NCI-H1092 treated with DMSO at 0.1 percent for 48 hours (cell line): ENCODE measurements around the gene BAIAP2L2.

Experiments used
- DNase-seq: peaks from one replicate; lab custom pipeline; 2025; lab: John Stamatoyannopoulos, UW

The BAIAP2L2 gene

DNA sequence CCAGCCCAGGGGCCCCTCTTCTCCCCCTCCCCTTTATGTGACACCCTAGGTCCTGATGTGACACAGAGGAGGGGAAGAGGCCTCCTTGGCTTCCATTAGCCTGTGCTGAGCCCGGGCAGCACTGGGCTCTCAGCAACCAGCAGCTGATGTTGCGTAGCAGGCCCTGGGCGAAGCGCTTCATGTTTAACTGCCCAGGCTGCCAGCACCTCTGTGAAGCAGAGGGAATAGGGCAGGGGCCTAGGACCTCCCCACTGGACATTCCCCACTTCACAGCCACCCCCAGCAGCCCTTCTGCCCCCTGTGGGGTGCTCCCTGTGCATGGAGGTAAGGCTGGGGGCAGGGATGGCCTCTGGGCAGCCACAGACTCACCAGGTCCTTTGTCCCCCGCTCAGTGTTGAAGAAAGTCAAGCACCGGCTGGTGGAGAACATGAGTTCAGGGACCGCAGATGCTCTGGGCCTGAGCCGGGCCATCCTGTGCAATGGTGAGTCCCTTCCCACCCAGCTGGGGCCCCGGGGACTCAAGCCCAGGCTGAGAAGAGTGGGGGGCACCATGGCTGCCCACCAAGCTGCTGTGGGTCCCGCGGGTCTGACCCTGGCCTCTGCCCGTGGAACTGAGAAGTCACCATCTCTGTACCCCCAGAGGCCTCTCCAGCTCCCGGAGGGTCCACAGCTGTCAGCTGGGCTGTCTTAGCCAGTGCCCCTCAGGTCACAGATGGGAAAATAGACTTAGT is 41.7 kb downstream of the BAIAP2L2 start:
- no peak for DNase-seq

DNA sequence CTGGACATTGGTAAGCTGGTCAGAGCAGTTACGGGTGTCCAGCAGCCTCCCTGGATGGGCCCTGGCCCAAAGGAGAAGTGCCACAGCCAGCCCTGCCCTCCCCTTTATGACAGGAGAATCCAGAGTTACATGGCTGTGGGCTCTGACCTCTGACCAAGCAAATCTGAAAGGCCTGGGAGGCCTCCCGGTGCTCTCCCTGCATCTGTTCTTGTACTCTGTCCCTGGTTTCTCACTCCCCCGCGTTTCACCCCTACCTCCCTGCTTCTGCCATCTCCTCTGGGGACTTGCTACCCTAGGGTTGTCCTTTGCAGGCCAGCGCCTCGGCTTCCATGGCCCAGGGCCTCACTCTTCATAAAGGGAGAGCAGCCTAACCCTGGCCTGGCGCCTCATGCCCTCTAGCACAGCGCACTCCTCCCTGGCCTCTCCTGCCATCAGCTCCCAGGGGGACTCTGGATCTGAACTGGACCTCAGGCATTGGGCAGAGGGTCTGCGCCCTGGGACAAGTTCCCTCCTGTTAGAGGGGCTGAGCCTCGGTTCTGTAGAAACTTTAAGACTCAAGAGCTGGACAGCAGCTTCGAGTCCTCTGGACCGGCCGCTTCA is 42.6 kb downstream of the BAIAP2L2 start:
- no peak for DNase-seq

DNA sequence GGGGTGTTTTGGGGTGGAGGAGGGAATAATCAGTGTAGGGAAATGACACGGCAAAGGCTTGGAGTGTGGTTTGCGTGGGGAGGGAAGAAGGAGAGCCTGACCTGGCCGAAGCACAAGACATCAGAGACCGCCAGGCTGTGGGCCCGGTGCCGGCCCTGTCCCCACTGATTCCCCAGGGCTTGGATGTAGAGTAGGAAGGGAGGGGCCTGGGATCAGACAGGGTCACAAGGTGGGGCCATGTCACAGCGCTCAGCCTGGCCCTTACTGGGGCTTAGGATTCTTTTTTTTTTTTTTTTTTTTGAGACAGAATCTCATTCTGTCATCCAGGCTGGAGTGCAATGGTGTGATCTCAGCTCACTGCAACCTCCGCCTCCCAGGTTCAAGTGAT is 43.5 kb downstream of the BAIAP2L2 start:
- no peak for DNase-seq

DNA sequence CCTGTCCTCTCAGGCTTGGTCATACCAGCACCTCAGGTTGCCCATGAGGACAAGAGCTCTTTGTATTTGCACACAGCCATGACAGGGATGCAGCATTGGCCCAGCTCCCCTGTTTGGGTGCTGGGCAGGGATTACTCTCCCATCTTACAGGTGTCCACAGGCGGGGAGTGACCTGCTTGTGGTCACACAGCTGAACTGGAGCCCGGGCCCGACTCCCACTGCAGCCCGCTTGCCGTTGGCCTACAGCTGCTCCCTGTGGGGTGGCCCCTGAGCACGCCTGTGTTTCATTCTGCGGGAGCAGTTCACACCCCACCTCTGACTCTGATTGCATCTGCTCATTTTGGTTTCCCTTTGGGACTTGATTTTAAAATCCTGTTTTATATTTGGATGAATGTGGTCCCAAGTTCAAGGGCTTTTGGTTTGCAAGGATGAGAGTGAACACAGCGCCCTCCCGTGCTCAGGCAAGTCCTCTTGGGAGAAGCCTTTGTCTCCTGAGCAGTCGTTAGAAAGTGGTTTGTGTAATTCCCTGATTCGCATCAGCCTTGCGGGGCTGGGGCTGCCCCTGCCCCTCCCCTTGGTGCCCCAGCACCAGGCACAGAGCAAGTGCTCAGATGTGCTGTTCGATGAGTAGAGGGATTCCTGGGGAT is 44.0 kb downstream of the BAIAP2L2 start:
- DNase-seq: no peak

DNA sequence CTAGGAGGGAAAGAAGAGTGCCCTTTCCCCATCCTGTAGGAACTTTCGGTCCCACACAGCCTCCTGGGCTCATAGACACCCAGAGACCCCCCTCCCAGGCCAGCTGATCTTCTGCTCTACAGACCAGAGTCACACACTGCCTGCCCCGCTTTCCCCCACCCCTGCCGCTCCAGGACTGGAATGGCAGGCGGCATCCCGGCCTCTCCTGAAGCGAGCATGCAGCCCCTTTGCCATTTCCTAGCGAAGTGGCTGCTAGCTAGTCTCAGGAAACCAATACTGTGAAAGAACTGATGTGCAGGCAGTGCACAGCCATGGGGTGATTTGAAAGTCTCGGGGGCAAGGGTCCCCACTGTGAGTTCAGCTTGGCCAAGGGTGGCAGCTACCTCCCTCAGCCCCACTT is 44.9 kb downstream of the BAIAP2L2 start:
- no peak for DNase-seq

DNA sequence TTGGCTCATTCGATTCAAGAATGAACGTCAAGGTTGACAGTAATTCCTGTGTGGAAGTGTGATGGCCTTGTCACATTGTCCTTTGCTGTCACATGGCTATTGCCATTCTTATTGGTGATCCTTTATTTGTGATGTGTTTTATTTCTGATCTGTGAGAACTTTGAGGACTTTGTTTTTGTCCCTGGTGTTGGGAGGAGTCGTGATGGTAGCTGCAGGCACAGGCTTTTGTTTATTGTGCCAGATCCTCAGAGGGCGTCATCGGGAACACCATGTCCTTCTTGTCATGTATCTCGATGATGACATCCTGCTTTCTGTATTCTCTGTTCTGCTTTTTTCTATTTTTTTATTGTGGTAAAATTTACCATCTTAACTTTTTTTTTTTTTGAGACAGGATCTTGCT is 47.7 kb downstream of the BAIAP2L2 start:
- no peak for DNase-seq

DNA sequence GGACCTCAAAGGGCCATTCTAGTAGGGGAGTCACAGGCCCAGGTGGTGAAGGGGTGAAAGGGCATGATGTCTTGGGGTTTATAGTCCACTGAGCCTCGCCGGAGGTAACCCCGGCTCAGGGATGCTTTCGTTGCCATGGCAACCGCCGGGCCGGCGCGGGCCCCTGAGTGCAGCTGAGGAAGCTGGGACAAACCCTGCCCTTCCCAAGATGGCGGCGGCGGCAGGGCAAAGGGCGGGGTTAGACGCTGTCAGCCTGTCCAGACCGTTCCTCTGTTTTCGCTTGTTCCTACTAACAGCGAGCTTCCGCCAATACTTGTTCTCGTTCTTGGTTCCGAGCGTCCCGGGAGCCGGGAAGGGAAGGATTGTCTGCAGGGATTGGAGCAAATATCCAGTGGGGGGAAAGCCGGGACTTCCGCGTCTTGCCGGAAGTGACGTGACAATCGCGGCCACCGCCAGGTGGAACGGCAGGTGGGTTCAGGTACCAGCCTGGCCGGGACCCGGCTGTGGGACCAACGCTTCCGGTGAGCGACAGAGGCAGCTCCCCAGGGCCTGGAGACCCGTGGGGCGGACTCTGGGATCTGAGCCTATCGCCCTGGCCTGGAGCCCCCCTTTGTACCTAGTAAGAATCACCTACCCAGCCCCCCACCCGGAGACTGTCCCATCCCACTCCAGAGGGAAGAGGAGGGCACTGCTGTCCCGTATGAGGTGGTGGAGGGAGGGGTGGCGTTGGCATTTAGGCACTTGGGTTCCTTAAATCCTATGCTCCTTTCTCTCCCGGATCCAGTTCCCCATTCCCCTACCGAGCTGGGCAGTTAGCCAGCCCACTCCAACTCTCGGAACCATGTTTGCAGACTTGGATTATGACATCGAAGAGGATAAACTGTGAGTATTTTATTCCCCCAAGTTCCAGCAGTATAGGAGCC is 53.3 kb downstream of the BAIAP2L2 start, which contains the start of gene PICK1:
Gene PICK1 (plus strand): TSS at position 436 of the 923 bp plus-strand sequence. CDS start 406 bp downstream, at position 842.
- peak; percentile 87 for DNase-seq

DNA sequence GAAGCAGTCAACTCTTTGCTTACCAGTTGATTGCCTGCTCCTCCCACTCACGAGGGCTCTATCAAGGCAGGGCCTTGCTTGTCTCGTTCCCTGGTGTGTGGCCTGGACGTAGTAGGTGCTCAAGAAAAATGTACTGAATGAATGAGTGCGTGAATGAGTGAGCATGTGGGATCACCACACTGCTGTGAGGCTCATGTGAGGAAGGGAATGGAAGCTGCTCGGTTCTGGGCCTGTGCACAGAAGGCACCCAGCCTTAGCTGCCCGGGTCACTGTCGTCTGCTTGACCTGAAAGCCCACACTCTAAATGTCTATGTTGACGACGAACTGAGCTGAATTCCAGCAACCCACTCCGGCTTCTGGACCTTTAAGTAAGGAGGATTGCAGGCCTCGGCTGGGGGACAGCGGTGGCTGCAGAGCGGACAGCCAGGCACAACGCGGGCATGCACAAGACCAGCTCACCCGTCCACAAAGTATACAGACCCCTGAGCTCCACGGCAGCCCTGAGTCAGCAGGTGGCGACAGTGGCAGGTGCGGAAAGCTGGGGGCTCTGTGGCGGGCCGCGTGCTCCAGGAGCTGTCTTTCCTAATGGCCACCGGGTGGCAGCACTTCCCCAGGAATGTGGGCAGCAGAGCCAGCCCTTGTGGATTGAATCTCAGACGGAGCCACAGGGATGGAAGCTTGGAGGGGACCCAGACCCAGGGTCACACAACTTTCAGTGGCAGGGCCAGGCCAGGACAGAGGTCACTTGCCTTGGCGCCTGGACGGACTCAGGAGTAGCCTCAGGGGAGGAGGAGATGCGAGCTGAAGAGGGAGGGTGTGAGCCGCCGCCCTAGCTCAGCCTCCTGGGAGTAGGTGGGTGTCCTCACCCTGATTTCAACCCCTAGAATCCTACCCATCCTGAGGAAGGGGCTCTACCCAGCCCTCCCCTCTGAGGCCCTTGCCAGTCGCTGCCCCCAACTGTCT is 58.3 kb downstream of the BAIAP2L2 start:
- peak; percentile 85 for DNase-seq

DNA sequence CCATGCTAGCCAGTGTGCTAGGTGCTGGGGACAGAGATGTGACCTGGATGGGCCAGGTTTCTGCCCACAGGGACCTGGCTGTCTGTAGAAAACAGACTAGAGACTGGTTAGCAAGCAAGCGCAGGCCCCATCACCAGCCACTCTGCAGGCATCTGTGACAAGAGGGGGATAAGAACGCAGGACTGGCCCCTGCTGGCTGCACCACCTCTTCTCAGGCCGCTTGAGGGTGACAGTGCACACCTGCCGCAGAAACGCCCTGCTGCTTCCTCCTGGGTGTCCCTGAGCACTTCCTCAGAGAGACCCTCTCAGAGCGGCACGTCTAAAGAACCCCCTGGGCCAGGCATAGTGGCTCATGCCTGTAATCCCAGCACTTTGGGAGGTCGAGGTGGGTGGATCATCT is 59.2 kb downstream of the BAIAP2L2 start:
- DNase-seq: no peak

DNA sequence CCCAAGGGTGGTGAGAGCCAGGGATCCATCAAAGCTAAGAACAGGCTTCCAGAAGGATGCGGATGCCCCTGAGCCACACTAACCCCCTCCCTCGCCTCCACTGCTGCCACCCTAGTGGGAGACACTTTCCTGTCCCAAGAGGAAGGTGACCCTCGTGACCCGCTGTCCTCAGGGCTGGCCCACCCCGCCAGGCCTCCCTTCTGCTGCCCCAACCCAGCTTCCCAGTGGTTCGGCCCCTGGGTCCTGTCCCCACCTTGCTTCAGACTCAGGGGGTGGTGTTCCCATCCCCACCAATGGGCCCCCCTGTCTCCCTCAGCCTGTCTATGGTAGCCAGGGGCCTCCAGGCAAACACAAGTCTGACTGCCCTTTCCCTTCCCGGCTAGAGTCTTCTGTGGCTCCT is 59.8 kb downstream of the BAIAP2L2 start:
- DNase-seq: no peak

DNA sequence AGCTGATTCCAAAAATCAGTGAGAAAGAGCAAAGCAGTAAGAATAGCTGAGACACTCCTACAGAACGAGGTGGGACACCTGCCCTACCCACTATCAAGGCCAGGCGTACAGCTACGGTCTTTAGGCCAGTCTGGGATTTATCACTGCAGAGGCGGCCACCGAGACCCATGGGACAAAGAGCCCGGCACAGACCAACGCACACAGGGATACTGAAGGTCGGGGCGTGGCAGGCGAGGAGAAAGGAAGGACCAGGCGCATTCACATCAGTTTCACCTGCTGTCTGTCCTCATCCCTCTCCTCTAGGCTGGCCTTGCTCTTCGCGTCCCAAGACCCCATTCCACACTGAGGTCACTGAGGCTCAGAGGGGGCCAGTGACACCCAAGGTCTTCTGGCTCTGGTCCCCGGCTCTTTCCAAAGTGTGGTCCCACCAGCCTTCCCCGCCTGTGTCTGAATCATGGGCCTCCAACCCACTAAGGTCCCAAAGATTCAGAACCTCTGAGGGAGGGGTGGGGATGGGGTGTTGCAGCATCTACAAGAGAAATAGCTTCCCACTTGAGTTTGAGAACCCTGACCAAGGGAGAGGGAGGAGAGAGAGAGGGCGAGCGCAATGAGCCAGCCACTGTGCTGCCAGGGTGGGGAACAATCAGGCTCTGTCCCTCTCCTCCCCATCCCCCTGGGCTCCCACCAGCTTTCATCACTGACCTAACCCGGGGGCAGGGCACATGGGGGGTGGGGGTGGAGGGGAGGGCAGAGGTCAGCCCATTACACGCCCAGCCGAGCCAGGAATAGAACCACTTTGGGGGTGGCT is 60.5 kb downstream of the BAIAP2L2 start:
- DNase-seq: no peak

DNA sequence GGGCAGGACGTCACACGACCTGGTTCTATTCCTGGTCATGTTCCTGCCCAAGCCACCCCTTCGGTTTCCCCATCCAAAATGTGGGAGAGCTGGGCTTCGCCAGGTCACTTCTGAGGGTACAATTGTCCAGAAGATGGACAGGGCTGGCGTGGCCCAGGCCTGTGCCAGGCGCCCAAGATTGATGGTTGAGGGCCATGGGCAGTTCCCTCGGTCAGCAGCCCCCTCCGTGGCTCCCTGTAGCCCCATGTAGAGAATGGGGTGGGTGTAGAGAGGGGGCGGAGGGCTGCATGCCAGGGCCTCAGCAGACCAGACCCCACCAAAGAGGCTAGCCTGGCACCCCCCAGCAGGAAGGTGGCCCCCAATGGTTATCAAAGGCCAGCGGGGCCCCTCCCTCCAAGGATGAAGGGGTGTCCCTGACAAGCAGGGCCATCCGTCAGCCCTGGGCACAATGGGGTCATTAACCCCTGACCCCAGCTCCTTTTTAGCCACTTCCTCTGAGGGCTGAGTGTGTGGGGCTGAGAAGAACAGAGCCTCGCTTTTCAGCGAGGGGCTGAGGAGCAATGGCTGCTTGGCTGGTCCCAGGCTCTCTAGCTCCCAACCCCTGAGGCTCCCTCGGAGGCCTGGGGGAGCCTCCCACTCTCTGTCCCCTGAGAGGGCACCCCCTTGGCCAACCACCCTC is 64.3 kb downstream of the BAIAP2L2 start:
- no peak for DNase-seq

DNA sequence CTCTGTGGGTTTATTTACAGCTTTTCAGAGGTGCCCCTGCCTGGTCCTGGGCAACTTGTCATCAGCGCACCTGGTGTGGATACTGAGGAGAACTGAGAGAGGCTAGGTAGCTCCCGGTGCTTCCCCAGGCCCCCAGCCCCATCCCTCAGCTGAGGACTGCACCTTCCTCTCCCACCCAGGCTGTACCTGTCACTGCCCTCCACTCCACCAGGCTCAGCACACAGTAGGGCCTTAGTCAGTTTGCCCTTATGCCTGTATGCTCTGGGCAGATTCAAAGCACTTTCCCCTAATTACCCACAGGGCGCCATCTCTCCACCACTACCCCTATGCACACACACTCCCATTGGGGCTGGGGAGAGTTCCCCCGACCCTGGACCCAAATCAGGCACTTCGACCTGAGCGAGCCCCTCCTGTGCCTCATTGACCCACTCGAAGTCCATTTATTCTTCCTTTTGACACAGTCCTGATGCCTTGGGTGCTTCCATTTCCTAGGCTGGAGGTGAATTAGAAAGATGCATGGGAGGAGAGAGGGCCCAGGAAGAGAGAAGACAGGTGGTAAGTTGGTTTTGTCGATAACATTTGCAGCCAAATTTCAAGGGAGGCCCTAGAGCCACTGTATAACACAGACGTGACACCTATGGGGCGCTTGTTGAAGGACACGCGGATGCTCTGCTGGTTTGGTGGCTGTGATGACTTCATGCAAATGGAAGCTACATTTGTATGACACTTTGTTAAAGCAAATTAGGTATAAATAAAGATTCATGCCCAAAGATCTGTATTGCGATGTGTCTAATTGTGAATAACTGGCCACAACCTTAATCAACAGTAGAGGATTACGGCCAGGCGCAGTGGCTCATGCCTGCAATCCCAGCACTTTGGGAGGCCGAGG is 67.1 kb downstream of the BAIAP2L2 start:
- no peak for DNase-seq

DNA sequence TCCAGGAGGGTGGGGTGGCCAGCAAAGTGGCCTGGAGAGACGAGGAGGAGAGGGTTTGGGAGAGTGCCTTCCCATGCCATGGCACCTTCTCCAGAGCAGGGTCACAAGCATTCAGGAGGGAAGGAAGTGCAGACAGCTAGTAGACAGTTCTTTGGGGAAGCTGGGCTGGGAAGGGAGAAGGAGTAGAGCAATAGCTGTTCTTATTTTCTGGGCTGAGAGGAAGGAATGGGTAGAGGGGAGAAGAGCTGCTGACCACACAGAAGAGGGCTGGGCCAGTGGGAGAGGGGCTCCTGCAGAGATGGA is 68.0 kb downstream of the BAIAP2L2 start:
- DNase-seq: no peak

DNA sequence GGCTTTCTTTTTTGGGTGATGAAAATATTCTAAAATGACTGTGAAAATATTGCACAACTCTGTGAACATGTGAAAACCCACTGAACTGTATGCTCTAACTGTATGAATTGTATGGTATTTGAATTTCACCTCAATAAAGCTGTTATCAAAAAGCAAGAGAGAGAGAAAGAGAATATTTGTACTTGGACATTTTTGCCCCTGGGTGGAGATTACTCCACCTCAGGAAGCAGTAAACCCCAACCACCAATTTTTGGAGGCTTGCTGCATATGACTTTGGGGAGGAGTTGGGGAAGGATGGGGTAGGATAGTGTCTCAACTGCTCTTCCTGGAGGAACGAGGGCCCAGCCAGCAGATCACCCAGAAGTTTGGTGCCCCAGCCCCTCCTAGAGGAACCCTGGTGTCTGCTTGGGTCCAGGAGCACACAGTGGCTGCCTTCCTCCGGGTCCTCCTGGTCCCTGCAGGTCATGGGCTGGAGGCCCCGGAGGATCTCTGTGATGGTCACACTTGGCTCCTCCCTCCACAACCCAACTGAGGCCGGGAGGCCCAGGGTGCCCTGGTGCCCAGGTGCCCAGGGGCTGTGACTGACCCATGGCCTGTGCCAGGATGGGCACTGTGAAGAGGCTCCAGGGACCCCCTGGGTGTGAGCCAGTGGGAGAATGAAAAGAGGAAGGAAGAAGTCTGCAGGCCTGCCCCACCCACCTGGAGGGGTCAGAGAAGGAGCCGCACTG is 68.6 kb downstream of the BAIAP2L2 start:
- no peak for DNase-seq

DNA sequence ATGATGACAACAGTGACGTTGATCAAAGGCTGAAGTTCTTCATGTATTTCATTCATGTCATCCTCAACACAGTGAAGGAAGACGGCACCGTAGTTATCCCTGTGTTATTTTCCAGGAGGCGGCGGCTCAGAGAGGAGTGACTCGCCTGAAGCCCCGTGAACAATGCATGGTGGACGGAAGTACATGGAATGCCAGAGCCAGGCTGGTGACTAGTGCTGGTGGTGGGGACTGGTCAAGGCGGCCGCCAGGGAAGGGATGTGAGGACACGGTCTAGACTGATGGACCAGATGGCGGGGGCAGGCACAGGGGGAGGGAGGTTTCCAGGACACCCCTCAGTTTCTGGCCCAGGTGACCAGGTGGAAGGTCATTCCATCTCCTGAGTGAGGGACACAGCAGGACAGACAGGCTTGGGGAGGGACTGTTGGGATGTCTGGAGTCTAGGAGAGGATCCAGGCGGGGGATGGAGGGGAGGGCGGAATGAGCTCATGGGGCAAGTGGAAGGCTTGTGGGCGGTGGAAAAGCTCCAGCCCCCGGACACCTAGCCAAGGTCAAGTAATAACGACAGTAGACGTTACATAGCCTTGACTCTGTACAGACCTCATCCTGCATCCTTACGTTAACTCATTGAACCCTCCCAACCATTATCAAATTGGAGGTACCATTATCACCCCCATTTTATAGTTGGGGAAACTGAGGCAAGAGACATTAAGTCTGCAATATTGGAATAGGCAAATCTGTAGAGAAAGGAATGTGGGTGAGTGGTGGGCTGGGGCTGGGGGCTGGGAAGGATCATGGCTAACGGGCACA is 69.3 kb downstream of the BAIAP2L2 start:
- no peak for DNase-seq
